LoVo (cell line): ENCODE results near the gene FIGN.

Source experiments
- DNase-seq: peaks from one replicate; pipeline ENCODE4 v3.0.0-alpha.2; 2016; ENCODE audit warnings: low spot score

The FIGN gene

DNA sequence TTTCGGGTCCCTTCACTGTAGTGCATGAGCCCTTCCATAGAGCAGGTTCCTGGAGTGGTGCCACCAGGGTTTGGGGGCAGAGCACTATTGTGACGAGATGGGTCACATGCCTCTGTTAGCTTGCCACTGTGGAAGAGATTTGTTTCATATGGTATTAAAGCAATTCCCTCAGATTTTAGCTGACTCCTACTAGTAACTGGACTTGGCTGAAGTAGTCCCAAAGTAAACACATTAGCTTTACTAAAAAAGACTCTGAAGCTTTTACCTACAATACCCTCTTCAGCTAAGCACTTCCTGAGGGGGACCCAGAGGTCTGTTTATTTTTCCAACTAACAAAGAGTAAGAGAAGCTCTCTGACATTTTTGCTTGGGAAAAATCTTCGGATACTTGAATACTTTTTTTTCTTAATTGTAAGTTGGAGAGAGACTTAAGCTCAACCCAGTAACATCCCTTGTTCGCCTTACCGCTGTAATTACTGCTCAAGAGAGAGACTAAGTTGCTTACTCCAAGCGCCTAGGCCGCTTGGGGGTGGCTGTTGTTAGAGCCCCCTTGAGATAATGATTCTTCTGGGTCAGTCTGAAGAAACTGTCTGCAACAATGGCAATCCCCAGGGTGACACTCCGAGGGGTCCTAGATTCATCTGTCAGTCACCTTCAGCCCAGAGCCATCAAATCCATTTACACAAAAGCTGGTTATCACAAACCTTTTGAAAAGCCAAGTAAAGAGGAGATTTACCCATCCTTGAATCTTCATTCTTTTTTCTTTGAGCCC, 177.4 kb downstream of the FIGN start:
- DNase-seq: no peak

DNA sequence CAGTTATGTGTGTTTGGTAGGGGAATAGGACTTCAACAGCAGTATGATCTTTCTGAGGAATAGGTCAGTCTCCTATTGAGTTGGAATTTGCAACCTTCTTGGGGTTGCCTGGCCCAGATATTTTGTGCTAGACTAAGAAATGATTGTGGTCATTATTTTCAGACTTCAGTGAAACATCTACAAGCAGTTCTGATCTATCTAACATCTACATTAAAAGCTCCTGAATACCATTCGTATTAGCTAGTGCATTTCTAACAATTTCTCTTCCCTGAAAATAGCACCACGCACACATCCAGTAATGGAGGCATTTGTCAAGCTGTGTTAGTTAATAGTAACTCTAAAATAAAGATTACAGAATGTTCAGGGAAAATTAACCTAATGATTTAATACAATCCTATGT, 179.3 kb downstream of the FIGN start:
- DNase-seq: no peak

DNA sequence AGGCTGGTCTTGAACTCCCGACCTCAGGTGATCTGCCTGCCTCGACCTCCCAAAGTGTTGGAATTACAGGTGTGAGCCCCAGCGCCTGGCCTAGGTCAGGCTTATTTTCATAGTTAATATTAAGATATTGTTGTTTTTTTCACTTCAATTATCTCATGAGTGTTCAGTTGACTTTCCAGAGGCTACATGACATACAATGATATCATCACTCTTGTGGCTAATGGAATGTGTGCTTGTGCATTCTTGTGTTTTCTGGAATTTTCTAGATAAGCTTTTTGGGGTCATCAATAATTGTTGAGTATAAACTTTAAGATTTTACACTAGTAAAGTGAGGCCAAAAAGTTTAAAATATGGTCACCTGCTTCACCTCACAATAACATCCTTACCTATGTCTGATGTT, 180.9 kb downstream of the FIGN start:
- DNase-seq: no peak

DNA sequence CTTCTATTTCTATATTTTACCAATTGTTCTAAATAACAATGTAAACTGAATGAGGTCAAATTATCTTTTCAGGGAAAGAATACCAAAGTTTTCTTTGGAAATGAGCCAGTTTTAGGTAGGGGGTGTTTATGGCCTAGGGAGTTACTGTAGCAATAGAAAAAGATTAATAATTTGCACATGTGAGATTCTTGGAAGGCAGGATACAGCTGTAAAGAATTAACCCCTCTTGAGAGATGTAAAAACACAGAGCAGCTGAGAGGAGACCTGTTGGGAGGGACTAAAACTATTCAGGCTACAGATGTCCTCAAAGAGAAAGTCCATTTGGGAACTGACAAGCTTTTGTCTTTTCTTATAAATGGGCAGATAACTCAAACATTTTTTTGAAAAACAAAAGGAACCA, 182.2 kb downstream of the FIGN start:
- no peak for DNase-seq

DNA sequence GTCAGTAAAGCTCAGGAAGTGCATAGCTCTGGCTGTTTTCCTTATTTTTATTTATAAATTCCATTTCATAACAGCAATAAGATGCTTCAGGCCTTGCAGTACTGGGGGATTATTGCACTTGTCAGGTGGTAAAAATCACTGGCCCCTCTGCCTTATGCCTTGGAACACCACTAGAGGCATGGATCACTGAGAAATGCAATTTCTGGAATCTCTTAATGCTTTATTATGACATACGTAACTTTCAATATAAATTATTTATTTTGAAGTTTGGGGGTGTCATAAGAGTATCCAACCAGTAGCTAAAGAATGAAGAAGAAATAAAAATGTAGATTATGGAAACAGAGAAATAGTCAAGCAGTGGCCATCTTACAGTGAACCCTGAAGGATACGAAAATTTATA, 183.1 kb downstream of the FIGN start:
- no peak for DNase-seq

DNA sequence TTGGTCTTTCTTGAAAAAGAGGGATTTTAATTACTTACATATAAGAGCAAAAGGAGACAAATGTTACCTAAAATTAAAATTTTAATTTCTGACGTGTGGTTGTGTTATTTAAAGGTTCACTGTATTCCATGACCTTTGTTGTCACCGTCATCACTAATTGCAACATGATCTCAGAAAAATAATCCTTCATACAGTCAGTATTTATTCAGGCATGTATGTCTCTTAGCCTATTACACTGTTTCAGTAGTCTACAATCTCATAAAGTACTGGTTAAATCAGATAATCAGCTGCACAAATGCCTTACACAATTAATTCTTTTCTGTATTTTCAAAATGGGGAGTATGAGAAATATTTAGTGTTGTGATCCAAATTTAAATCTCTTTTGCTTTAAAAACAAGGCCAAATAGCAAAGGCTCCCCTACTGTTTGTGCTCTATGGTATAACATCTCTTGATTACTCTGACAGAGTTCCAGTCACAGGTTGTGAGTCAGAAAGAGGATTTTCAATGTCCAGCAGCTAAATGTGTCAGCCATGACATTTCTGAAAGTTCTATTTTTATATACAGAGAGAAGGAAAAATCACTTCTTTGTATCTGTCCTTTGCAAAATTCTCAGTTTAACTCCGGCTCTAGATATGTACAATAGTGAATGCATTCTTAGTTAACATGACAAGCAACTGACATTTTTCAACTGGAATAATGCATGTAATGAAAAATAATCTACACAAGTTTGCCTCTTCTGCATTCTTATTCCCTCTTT, 184.0 kb downstream of the FIGN start:
- no peak for DNase-seq

DNA sequence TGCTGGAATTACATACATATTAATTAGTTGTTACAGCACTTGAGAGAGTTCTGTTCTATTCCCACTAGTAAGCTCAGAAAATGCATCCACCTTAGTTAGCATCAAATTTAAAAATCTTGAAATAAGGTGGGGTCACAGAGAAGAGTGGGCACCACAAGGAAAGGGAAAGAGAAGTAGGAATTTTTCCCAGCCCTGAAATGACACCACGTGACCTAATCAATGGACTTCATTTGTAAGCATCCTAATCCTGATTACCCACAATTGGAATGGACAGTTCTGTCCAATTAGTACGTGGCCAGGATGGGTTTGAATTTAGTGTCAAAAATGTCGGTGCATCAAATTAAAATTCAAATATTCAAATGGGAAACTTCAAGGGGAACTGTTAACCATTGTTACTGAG, 186.8 kb downstream of the FIGN start:
- DNase-seq: no peak
